ENCODE data around the gene MED9.

Gene MED9

DNA sequence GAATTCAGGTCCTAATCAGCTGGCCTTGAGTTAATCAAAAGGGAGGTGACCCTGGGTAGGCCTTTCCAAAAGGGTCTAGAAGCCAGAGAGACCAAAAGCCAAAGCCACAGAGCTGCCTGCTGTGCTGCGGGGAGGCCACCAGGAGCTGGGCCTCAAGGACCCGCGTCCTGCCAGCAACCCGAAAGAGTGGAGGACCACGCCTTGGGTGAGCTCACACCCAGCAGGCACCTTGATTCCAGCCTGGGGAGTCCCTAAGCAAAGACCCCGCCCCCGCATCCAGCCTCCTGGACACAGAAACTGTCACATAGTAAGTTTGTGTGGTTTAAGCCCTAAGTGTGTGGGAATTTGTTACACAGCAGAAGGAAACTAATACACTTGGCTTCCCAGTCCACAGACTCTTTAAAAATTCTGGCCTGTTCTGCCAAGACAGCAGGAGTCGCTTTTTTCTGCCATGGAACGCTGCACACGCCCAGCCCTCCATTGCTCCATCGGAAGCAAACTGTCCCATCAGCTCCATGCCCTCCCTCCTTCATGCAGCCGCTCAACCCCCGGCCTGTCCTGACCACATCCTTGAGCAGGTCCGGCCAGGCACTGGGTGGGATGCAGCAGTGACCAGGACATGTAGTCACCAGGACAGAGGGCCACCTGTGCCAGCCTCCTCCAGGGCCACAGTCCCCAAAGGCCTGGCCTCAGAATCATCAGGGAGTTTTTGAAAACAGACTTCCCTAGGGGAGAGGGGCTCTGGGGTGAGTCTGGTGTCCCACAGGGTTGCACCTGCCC lies 40.3 kb downstream of the MED9 start:
- DNase-seq = no peak

DNA sequence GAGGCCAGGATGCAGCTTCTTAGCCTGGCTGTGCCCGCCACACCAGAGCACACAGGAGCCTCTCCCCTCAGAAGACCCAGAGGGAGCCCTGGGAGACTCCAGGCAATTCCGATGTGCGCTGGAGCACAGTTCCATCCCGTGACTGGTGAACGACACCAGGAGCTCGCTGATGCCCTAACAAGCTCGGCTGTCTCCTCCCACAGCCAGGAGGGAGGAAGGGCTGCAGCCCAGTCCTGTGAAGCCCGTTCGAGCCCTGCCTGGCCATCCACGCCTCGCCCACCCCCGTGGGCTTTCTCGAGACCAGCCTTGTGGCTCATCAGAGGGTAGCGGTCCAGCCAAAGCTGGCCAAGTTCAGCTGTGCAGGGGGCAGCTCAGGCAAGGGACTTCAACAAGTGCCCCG lies 41.2 kb downstream of the MED9 start:
- no peak for DNase-seq

DNA sequence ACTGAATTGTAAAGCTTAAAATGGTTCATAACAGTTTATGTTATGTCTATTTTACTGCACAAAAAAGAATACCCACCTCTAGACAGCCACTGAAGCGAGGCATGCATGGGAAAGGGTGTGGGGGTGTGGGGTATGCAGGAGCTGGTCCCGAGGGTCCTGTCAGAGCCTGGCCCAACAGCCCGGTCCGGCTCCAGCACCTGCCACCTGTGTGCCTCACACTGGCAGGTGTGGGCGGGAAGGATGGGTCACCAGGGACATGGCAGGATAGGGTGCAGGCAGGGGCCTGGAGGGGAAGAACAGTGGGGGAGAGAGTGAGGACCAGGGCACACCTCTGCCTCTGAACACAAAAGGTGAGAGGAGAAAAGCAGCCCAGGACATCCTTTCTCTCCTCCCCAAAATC lies 42.2 kb downstream of the MED9 start:
- no peak for DNase-seq

DNA sequence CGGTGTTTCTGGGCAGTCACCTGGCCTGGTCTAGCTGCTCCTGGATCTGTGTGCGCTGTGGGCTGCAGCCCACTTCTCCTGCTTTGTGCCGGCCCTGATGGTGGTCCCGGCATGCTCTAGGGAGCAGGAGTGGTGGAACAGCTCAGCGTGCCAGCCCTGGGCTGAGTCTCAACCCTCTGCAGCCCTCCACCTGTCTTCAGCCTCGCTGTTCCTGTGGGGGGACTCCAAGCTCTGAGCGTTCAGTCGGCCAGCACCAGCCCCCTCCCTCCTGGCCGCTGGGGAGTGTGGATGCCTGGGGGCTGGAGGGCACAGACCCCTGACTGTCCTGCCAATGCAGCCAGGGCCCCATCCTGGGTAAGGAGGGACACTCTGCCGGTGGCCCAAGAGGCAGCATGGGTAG lies 43.1 kb downstream of the MED9 start:
- DNase-seq = no peak

DNA sequence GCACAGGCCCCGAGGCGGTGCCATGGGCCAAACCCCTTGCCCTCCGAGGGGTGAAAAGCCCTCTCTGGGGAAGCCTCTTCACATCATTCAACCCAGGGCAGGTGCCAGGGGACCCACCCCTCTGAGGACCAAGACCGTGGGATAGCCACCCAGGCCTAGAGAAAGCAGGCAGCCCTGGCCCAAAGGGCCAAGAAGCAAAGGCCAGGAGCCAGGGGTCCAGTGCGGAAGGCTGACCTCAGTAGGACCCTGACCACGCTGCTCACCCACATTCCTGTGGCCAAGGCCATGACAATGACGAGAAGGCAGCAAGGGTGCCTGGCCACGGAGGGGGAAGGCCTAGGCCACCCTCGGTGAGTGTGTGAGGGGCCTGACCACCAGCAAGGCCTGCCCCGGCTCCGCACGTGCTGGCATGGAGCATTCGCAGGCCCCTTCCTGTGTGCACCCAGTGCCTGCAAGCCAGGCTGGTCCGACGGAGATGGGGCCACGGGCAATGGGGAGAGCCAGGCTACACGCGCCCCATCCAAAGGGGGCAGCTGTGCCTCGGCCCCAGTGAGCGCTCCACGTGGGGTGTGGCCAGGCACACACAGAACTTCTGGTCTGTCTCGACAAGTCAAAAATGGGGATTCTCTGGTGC lies 43.9 kb downstream of the MED9 start:
- no peak for DNase-seq

DNA sequence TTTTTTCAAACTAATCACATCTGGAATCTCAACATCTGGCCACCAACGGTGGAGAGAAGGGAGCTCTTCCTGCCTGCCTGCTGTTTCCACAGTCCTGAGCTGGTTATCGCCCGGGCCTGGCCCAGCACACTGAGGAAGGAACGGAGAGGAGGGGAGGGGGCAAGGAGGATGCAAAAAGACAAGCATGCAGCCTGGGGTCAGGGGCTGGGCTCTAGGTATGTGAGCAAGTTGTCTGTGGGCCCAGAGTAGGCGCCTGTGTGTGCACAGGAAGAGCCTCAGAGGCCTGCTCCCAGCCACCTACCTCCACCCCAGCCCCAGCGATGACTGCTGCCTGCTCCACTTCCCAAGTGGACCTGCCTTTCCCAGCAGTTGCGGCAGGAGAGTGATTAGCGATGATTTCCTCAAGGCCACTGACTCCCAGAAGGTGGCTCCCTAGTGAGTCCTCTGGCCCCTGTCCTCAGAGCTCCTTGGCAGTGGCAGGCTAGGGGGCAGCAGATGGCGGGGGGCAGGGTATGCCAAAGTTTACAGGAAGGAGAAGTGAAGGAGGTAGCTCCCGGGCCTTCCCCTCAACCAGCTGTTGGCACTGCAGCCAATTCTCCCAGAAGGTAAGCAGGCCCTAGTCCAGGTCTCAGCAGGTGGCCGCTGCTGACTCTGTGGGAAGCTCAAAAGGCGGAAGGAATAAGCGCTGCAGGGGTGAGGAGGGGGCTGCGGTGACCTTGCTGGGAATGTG lies 46.4 kb downstream of the MED9 start:
- DNase-seq = no peak

DNA sequence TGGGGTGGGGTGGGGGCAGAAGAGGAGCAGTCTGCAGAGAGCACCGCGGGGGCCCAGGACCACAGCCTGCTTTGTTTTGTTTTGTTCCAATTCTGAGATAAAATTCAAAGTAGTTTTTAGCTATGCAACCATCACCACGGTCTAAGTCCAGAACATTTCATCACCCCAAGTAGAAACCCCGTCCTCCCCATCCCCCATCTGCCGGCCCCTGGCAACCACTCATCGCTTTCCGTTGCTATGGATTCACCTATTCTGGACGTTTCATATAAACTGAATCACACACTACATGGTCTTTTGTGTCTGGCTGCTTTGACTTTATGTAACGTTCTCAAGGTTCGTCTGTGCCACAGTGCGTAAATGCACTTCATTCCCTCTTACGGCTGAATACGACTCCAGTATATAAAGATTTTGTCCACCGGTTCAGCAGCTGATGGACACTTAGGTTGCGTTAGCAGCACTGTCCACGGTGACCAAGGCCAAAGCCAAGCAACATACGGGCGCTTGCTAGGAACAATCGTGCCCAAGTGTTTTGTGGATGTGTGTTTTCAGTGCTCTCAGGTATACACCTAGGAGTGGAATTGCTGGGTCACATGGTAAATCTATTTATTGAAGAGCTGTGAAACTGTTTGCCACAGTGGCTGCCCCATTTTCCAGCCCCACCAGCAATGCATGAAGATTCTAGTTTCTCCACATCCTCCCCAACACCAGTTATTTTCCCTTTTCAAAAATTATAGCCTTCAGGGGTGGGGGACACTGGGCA lies 47.1 kb downstream of the MED9 start:
- no peak for DNase-seq

DNA sequence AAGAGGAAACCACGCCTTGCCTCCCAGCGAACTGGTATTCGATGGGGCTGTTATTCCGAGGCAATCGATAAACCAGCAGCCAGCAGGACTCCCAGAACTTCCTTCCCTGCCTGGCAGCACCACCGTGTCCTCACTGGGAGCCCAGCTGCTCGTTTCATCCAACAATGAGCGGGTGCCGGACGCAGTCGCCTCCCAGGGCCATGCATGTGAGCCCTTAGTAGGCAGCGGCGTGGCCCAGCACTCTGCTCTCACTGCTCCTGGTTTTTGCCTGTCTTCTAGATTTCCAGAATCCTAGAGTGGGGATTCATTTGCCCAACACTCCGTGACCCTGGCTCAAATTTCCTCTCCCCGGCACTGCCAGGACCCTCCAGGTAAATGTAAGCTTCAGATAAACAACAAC lies 48.5 kb downstream of the MED9 start:
- no peak for DNase-seq

DNA sequence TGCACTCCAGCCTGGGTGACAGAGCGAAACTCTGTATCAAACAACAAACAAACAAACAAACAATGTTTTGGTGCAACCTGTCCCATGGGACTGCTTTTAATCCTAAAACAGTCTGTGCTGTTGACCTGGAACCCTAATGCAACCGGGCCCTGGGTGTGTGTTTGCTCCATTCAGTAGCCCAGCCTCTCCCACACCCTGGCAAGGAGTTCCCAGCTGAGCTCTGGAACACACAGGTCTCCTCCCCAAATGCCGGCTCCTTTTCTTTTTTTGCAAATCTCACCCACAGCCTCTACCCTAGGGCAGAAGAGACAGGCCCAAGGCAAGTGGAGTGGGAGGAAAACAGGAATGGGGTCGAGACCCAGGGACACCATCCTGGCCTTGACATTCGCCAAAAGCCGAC lies 49.2 kb downstream of the MED9 start:
- no peak for DNase-seq

DNA sequence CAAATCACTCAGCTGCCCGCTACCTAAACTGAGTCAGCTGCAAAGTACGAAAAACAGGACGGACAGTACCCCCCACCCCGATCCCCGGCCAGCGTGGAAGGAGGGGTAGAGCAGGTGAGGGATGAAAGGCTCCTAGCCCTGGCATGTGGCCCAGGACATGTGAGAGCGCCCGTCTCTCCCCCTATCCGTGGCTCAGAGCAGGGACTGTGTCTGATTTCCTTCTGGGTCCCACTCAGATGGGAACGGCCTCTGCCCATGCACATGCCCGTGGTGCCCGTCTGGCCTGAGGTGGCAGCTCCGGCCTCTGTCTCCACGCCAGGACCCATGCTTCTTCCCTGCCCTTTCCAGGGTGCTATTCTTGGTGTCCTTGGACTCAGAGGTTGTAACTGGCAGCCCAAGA lies 49.6 kb downstream of the MED9 start:
- DNase-seq = no peak

DNA sequence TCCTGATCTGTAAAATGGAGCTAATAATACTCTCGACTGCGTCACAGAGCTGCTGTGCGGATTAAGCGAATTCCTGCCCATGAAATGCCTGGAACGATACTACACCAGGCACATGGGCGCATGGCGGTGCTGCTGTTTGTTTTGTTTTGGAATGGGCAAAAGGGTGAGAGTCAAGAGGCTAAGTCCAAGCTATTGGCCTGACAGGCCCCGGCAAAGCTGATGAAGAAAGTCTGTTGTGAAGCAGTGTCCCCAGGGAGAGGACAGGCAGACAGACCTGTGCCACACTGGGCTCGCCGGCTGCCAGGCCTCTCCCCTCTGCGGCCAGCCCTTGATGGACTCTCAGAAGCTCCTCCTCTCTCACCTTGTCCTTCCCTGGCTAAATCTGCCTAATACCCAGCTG lies 50.7 kb downstream of the MED9 start:
- DNase-seq = no peak

DNA sequence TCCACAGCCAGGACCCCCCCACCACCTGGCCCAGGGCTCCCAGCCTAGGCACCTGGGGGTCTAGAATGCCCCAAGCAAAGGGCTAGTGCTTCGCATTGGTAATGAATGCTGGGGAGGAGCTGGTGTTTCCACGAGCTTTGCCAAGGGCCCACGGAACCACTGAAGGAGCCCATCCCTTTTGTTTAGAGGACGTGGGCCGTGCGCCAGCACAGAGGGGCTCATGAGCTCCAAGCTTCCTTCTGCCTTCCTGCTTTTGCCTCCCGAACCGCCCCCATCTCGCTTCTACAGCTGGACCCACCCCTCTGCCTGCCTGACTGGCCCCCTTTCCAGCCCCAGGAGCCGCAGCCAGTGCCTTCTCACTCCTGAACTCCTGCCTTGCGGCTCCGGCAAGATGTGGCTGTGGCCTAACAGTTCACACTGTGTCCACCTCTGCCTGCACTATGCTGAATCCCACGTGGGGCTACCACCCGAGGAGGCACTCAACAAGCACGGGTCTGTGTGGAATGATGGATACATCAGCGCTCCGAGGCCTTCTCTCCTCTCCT lies 51.2 kb downstream of the MED9 start:
- no peak for DNase-seq

DNA sequence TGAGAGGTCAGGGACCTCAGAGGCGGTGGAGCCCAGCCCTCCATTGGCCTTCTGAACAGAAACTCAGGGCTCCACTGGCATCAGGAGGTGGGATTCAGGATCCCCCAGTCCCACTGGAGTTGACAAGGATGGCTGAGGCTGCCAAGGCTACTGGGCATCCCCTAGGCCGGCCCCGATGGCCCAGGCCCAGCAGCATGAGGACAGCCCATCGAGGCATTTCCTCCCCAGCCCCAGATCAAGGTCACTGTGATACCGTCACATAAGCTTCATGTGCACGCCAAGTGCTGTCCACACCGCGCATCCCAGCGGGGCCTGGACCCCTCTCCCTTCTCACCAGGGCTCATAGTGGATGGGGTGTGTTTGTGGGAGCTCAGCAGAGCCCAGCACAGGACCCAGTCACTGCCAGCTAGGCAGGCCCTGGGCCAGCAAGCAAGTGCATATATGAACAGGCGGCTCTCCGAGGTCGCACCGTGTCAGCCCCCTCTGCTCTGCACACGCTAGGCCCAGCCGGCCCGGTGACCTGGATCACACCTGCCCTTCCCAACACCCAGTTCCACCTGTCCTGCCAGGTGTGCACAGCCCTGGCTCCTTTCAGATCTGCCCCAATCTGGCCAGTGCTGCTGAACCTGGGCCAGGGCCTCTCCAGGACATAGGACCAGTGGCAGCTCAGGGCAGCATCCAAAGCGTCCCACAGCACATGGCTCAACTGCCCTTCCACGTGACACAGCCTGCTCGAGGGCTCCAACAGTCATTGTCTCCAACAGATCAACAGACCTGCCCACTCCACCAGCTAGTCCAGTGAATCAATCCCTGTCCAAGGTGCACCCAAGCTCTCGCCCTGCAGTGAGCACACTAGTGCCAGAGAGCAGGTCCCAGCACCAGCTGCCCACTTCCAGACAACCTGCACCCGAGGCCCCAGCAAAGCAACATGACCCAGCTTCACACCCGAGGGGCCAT lies 52.2 kb downstream of the MED9 start:
- no peak for DNase-seq

DNA sequence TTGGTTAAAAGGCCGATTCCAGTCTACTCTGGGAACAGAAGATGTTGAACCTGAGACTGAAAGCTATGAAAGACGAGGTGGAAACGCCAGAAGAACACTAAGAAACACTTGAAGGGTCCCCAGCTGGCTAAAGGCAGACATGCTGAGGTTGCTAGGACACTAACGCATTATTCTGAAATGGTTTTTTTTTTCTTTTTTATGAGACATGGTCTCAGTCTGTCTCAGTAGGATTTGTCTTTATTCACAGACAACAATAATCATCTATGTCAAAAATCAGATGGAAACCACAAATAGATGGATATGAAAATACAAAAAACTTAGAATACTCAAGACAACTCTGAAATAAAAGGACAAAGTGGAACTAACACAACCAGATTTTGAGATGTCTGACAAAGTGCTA lies 54.4 kb downstream of the MED9 start:
- DNase-seq = no peak

DNA sequence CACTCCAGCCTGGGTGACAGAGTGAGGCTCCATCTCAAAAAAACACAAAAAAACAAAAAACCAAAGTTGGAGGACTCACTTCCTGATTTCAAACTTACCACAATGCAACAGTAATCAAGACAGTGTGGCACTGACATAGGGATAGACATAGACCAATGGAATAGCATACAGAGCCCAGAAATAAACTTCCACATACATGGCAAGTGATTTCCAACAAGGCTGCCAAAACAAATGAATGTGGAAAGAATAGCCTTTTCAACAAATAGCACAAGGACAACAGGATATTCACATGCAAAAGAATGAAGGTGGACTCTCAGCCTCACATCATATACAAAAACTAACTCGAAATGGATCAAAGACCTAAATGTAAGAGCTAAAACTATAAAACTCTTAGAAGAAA lies 56.2 kb downstream of the MED9 start:
- DNase-seq = no peak

DNA sequence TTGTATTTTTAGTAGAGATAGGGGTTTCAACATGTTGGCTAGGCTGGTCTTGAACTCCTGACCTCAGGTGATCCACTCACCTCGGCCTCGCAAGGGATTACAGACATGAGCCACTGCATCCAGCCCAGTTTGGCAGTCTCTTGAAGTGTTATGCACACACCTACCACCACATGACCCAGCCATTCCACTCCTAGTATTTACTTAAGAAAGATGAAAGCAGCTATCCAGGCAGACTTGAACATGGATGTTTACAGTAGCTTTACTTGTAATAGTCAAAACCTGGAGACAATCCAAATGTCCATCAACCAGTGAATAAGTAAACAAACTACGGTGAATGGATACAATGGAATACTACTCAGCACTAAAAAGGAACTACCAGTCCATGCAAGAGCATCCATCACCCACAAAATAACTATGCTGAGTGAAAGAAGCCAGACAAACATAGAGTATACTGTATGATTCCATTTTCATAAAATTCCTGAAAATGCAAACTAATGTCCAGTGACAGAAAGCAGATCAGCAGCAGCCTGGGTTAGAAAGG lies 57.2 kb downstream of the MED9 start:
- no peak for DNase-seq

DNA sequence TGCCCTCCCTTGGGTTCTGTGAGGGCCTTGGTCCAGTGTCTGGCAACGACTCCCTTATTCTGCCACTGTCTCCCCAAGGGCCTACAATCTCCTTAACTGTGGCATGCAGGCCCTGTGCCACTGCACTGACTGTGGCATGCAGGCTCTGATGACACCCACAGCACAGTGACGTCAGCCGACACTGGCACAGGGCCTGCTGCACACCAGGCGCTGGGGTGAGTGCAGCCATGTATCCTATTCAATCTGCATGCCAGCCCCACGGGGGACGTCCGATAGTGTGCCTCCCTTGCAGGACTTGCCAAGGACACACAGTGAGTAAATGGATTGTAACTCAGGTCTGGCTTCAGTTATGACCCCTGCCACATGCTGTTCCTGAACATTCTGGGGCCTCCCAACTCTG lies 59.2 kb downstream of the MED9 start:
- peak in 7 of 14 donors; percentile 18 to 66 (median 25) for DNase-seq

DNA sequence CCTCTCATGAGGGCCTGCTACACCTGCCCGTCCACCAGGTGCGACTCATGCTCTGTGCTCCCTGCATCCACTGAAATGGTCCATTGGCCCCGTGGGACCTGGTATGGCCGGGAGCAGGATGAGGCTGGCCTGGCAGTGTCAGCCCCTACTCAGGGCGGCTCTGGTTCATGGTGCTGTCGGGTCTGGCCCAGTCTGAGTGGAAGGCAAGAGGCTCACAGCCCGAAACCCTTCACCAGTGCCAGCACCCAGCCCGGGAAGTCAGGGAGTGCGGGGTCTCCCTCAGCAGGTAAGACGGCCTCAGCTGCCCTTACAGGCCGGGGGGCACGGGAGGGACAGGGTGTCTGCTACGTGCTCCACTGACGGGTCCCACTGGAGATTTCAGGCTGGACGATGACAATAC lies 59.9 kb downstream of the MED9 start:
- DNase-seq = no peak

DNA sequence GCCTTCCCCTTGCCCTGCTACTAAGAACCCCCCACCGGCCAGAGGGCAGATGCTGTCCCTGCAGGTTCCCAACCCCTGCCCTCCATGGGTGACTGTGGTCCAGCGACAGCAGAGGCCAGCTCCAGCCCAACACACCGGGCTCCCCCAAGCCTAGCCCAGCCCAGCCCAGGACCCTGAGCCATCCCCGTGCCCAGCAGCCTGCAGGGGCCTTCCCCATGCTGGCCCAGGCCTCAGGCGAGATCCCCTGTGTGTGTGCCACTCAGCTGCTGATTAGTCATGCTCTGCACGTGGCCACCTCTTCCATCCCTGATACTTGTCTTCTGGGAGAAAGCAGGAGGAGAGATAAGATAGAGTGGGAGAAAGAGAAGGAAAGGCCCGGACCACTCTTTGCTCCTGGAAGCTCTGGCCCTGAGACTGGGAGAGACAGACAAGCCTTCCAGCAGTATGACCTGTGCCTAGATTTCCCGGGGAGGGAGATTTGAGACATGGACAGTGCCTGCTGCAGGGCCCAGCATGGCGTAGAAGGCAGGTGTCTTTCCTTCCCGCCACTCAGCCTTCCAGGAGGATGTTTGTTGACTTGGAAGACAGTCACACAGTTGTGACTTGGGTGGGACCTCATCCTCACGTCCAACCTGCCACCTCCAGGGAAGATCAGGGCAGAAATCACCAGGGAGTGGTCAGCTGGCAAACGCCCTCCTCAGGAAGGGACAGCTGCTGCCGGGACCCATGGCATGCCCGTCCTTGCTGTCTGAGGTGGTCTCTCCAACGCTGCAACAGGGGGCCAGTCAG lies 60.7 kb downstream of the MED9 start:
- DNase-seq = no peak
